ENCODE data around the gene SLC15A3.
"Not testable (repeated sequence)": the region's sequence is repeated elsewhere in the genome, so short reads cannot be mapped to it uniquely, and the experiment has no call there.

SLC15A3 gene

DNA sequence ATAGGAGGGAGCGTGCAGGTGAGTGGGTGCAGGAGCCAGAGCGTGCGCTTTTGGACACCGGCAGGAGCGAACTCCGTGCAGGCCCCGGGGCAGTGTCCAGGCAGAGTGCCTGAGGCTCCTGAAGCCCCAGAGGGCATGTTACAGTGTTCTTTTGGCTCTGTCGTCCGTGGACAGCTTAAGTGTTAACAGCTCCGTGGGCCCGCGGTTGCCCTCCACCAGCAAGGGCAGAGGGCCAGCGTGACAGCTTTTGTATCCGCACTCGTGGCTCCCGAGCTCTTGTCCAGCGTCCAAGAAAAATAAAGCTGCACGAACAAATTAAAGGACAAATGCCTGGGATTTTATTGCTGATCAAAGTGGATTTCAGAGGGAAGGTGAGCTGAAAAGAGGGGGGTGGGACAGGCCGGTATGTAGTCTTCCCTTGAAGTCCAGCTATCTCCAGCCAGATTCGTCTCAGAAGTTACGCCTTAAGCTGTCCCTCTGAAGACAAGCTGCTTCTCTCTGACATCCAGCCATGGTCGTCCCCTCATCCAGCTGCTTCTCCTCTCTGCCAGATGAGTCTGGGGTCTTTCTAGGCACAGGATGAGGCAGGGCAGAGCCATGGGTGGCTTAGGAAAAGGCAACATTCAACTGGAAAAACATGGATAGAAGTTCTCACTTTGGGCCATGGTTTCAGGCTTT is 39.0 kb downstream of the SLC15A3 start:
- Mint-ChIP-seq H3K4me1 (peaks cover 61% of the 10 kb centered on the region), H3K27ac (ENCODE audit: low read depth) (peak overlapping the region; percentile 95), H3K27me3 (no peaks in the 10 kb centered on the region), H3K36me3 (ENCODE audit: insufficient read depth) (peaks cover 13% of the 10 kb centered on the region), H3K9me3 (no peaks in the 10 kb centered on the region), H3K4me3 (peak overlapping the region; percentile 95)
- DNase-seq (ENCODE audit: low spot score in 2 of 2) (no peak), ATAC-seq (replicated peaks; ENCODE audit: extremely low read depth, poor library complexity, severe bottlenecking) (no peak)

DNA sequence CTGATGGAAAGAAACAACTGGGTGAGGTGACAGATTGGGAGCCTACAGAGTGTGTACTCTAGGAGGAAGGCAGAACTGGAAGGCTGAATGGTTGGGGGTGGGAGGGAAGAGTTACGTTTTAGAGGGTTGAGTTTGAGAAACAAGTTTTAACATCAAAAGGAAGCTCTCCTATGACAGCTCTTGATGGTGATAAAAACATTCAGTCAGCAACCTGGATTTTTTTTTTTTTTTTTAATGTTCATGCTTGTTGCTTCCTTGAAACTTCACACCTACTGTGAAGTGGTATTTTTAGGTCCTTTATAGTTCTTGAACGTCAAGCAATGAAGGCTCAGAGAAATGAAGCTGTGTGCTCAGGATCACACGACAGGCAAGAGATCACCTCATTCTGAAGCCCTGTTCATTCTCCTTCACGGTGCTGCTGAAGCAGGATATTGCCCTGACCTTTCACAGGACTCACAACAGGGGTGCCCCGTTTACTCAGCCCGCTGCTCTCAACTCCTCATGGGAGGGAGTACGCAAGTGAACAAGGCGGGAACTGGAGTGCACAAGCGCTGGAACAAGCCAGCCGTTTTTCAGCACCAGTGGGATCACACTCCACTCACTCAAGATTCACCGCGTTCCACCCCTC is 39.6 kb downstream of the SLC15A3 start:
- Mint-ChIP-seq H3K4me1 (peaks cover 66% of the 10 kb centered on the region), H3K36me3 (ENCODE audit: insufficient read depth) (peaks cover 13% of the 10 kb centered on the region)

DNA sequence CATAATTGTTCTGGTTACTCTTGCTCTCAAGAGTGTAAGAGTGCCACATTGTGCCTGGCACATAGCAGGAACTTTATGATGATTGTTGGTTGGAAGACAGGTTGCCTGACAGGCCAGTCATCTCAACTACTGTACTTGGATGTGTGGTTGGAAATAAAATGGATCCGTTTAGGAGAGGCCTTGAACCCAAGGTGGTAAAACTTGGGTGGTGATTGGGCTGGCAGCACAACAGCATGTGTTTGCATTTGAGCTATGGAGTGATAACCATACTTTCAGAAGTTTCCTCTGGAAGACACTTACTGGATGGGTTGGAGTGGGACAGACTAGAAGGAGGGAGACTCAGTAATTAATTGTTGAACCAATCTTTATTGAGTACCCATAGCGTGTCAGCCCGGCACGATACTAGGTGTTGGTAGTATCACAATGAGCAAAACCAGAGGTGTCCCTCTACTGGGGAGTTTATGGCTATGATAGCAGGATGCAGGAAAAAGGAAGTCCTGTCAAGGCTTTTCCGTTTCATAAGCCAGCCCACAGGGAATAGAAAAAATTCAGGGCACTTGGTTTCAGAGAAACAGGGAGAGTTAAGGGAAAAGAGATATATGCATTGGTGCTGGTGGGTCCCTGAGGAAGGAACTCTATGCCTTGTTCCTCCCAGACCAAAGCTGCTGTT is 41.1 kb downstream of the SLC15A3 start:
- Mint-ChIP-seq H3K36me3 (ENCODE audit: insufficient read depth) (peaks cover 19% of the 10 kb centered on the region), H3K4me1 (peaks cover 61% of the 10 kb centered on the region), H3K4me3 (peak overlapping the region; percentile 58), H3K9me3 (no peaks in the 10 kb centered on the region), H3K27ac (ENCODE audit: low read depth) (peak overlapping the region; percentile 89), H3K27me3 (no peaks in the 10 kb centered on the region)
- DNase-seq (ENCODE audit: low spot score in 2 of 2), result no peak
- ATAC-seq (replicated peaks; ENCODE audit: extremely low read depth, poor library complexity, severe bottlenecking), result no peak

More for the DNA sequence above, 39.6 kb downstream of the SLC15A3 start:
- peak overlapping the region; percentile 95 for H3K4me3 Mint-ChIP-seq
- ATAC-seq (replicated peaks; ENCODE audit: extremely low read depth, poor library complexity, severe bottlenecking) (peak; percentile 59), DNase-seq (ENCODE audit: low spot score in 2 of 2) (peak in 1 of 2 donors; percentile 33)
- no peaks in the 10 kb centered on the region for H3K27me3 Mint-ChIP-seq
- H3K9me3 Mint-ChIP-seq, result no peaks in the 10 kb centered on the region
- peak overlapping the region; percentile 89 for H3K27ac Mint-ChIP-seq (ENCODE audit: low read depth)

DNA sequence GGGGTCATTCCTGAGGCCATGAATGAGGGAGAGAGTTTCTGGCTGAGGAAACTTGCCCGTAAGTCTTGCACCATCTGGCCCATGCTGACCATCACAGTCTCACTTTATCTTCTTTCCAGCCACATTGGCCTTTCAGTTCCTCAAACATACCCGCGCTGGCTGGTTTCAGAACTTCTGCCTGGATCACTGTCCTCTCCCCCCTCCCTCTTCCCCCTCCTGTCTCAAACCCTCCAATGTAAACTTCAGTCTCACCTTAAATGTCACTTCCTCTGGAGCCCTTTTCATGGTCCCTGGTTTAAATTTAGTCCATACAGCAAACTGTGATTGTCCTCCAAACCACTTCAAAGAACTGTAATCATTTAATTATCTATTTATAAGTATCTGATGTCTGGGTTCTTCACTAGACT is 41.7 kb downstream of the SLC15A3 start:
- H3K36me3 Mint-ChIP-seq (ENCODE audit: insufficient read depth), result peaks cover 18% of the 10 kb centered on the region
- H3K4me3 Mint-ChIP-seq, result peak overlapping the region; percentile 58
- H3K27ac Mint-ChIP-seq (ENCODE audit: low read depth), result peak overlapping the region; percentile 89
- H3K4me1 Mint-ChIP-seq, result peaks cover 61% of the 10 kb centered on the region
- no peak for ATAC-seq (replicated peaks; ENCODE audit: extremely low read depth, poor library complexity, severe bottlenecking)
- H3K9me3 Mint-ChIP-seq, result no peaks in the 10 kb centered on the region
- DNase-seq (ENCODE audit: low spot score in 2 of 2), result no peak
- no peaks in the 10 kb centered on the region for H3K27me3 Mint-ChIP-seq

DNA sequence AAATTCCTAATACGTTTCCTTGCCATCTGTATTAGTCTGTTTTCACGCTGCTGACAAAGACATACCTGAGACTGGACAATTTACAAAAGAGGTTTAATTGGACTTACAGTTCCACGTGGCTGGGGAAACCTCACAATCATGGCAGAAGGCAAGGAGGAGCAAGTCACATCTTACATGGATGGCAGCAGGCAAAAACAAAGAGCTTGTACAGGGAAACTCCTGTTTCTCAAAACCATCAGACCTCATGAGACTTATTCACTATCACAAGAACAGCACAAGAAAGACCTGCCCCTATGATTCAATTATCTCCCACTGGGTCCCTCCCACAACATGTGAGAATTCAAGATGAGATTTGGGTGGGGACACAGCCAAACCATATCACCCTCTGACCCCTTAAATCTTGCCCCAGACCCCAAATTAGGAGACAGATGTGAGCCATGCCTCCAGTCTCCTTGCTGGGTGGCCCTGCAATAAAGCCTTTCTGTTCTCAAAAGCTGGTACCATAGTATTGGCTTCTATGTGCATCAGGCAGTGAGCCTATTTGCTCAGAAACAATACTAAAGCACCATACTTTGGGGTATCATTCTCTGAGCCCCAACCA is 42.2 kb downstream of the SLC15A3 start:
- peaks cover 61% of the 10 kb centered on the region for H3K4me1 Mint-ChIP-seq
- not testable (repeated sequence) for ATAC-seq (replicated peaks; ENCODE audit: extremely low read depth, poor library complexity, severe bottlenecking)

DNA sequence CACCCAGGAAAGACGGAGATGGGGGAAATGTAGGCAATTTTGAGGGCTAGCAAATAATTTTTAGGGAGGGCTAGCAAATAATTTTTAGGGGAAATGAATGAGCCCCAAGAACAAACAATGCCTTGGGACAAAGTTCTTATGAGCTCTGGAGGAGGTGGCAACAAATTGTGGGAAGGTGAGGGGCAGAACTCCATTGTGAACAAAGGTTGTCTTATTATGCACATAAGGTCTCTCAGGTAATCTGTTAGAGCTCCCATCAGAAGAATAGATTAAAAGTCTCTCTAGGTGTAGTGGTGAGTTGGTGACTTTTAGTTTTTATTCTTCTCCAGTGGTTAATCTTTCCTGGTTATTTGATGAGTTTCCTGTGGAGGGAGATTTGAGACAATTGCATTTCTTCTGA is 43.2 kb downstream of the SLC15A3 start:
- Mint-ChIP-seq H3K27me3 (no peaks in the 10 kb centered on the region), H3K4me1 (peaks cover 62% of the 10 kb centered on the region), H3K36me3 (ENCODE audit: insufficient read depth) (peaks cover 15% of the 10 kb centered on the region), H3K4me3 (no peak overlapping the region), H3K27ac (ENCODE audit: low read depth) (no peak overlapping the region), H3K9me3 (no peaks in the 10 kb centered on the region)
- ATAC-seq (replicated peaks; ENCODE audit: extremely low read depth, poor library complexity, severe bottlenecking), result no peak
- DNase-seq (ENCODE audit: low spot score in 2 of 2), result no peak

More for the DNA sequence above, 42.2 kb downstream of the SLC15A3 start:
- not testable (repeated sequence) for H3K9me3 Mint-ChIP-seq; H3K27ac Mint-ChIP-seq (ENCODE audit: low read depth); DNase-seq (ENCODE audit: low spot score in 2 of 2); H3K4me3 Mint-ChIP-seq; H3K27me3 Mint-ChIP-seq
- peaks cover 17% of the 10 kb centered on the region for H3K36me3 Mint-ChIP-seq (ENCODE audit: insufficient read depth)

DNA sequence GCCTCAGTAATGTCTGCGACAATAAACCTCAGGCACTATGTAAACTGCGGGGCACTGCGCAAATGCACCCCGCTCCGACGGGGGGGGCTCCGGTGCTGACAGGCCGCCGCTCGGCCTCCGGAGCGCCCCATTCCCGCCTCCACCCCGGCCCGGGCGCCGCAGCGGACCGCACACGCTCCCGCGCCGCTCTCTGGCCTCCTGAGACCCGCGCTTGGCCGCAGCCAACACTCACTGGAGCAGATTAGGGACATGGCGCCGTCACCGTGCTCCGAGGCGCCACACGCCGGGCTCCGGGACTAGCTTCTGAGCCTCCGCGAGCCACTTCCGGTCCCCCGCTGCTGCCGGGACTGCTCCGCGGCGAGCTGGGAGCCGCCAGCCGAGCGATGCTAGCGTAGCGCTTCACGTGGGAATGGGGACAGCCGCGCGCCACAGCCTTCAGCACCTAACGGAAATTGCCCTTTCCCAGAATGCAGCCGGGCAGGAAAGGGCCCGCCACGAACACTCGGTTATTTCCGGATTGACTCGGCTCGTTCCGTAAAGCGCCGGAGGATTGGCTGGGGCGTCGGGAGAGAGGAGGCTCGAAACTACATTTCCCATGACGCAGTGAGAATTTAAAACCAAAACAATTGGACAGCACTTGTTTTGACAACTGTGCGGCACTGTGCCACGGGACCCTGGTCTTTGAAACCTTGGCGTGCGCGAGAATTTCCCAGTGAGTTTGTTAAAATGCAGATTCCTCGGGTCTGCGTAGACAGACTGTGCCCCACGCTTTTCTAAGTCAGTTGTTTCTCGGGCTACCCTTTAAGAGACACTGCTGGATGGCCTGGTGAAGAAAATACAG is 45.6 kb downstream of the SLC15A3 start, which contains the start of gene PRPF19:
PRPF19 (minus strand) TSS at position 454 of the 841 bp plus-strand sequence; CDS start at position 251, 203 bp downstream.
- H3K4me1 Mint-ChIP-seq, result peaks cover 50% of the 10 kb centered on the region
- peak within 1 kb of the TSS; percentile 91 for H3K27ac Mint-ChIP-seq (ENCODE audit: low read depth)
- H3K27me3 Mint-ChIP-seq, result no peaks in the 10 kb centered on the region
- DNase-seq (ENCODE audit: low spot score in 2 of 2) (peak; percentile 99 to 100), ATAC-seq (replicated peaks; ENCODE audit: extremely low read depth, poor library complexity, severe bottlenecking) (peak; percentile 91)
- H3K36me3 Mint-ChIP-seq (ENCODE audit: insufficient read depth), result peaks cover 18% of the 10 kb centered on the region
- H3K9me3 Mint-ChIP-seq, result no peaks in the 10 kb centered on the region
- H3K4me3 Mint-ChIP-seq, result peak within 1 kb of the TSS; percentile 92

DNA sequence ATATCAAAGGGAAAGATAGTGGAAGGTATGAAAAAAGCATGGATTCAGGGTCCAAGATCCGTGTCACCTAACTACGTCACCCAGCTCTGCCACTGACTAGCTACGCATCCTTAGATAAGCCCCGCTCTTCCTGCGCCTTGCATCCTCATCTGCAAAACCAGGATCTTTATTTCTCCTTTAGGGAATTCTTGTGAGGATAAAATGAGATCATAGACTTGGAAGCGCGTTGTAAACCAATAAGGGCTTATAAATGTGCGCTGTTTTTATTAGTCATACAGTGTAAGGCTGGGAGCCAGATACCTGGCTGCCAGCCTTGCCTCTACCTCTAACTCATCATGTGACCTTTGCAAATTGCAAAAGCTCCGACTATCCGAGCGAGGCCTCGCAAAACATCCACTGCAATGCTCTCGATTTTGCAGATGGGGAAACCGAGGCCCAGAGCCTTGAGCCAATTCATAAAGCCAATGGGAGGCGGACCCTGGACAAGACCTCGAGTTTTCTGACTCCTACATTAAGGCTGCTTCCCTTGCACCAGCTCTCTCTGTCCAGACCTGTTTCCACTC is 46.3 kb downstream of the SLC15A3 start:
- H3K27me3 Mint-ChIP-seq, result no peaks in the 10 kb centered on the region
- H3K27ac Mint-ChIP-seq (ENCODE audit: low read depth), result peak overlapping the region; percentile 91
- H3K36me3 Mint-ChIP-seq (ENCODE audit: insufficient read depth), result peaks cover 23% of the 10 kb centered on the region
- no peaks in the 10 kb centered on the region for H3K9me3 Mint-ChIP-seq
- DNase-seq (ENCODE audit: low spot score in 2 of 2), result no peak
- ATAC-seq (replicated peaks; ENCODE audit: extremely low read depth, poor library complexity, severe bottlenecking), result no peak
- H3K4me1 Mint-ChIP-seq, result peaks cover 44% of the 10 kb centered on the region
- H3K4me3 Mint-ChIP-seq, result peak overlapping the region; percentile 92

DNA sequence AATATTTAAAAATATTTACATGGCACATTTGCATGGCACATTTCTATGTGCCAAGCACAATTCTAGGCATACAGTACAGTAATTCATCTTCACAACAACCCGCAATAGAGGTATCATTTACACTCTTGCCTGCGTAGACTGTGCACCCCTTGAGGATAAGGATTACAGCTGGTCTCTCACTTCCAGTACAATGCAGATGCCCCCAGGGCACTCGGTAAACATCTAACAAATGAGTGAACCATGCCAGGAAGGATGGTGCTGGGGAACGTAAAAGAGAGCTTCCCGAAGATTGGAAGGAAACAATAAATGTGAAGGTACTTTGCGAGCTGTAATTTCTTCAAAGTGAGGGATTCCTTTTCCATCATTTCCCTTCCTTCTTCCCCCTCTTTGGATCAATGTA is 46.9 kb downstream of the SLC15A3 start:
- peak overlapping the region; percentile 92 for H3K4me3 Mint-ChIP-seq
- H3K9me3 Mint-ChIP-seq, result no peaks in the 10 kb centered on the region
- H3K27ac Mint-ChIP-seq (ENCODE audit: low read depth), result peak overlapping the region; percentile 91
- ATAC-seq (replicated peaks; ENCODE audit: extremely low read depth, poor library complexity, severe bottlenecking) (no peak), DNase-seq (ENCODE audit: low spot score in 2 of 2) (no peak)
- H3K4me1 Mint-ChIP-seq, result peaks cover 38% of the 10 kb centered on the region
- no peaks in the 10 kb centered on the region for H3K27me3 Mint-ChIP-seq
- H3K36me3 Mint-ChIP-seq (ENCODE audit: insufficient read depth), result peaks cover 29% of the 10 kb centered on the region

DNA sequence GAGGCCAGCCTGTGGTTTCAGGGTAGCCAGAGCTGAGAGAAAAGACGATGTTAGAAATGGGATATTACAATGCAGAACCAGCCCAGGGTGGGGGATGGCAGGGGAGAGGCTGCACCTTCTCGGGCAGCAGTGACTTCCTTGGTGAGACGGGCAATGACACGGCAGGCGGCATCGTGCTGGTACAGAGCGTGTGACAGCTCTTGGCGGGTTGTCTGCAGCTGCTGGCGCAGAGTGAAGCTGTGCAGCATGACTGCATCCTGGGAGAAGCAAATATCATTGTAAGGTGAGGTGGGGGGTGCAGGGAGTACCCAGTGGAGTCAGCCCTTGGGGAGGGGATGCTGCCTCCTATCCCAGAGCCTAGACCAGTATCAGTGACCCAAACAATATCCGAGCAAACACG is 49.4 kb downstream of the SLC15A3 start:
- peaks cover 35% of the 10 kb centered on the region for H3K4me1 Mint-ChIP-seq
- peak overlapping the region; percentile 30 for H3K27ac Mint-ChIP-seq (ENCODE audit: low read depth)
- H3K36me3 Mint-ChIP-seq (ENCODE audit: insufficient read depth), result peaks cover 47% of the 10 kb centered on the region
- no peak for ATAC-seq (replicated peaks; ENCODE audit: extremely low read depth, poor library complexity, severe bottlenecking)
- no peak for DNase-seq (ENCODE audit: low spot score in 2 of 2)
- no peaks in the 10 kb centered on the region for H3K9me3 Mint-ChIP-seq
- H3K4me3 Mint-ChIP-seq, result no peak overlapping the region
- no peaks in the 10 kb centered on the region for H3K27me3 Mint-ChIP-seq

DNA sequence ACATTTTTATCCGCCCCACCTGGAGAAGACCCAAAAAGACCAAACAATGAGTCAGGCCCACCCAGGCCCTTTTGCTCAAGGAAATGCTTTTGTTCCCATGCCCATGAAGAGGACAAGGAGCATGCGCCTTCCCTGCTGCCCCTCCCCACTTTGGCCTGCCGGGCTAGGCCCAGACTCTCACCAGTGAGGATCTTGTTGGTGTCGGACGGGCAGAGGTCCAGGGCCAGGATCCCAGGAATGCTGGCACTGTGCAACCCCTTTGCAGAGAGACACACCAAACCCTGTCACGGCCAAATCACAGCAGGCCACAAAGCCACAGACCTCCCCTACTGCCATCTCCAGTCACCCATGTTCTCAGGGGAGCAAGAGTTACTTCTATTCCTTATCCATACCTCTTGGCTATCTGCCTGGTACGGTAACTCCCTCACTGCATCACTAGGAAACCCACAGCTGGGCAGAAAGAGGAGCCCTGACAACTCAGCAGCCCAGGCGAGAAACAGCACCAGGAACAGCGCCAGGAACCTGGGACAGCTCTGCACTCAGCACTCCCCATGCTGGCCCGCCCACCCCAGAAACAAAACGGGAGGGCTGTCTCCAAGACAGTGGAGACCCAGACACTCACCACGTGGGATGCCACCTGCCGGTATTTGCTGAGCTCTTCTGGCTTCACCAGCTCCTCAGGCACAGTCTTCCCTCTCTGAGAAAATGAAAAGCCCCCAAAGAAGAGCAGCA is 51.1 kb downstream of the SLC15A3 start:
- Mint-ChIP-seq H3K36me3 (ENCODE audit: insufficient read depth) (peaks cover 54% of the 10 kb centered on the region), H3K9me3 (no peaks in the 10 kb centered on the region), H3K4me1 (peaks cover 23% of the 10 kb centered on the region), H3K27ac (ENCODE audit: low read depth) (no peak overlapping the region), H3K4me3 (no peak overlapping the region), H3K27me3 (no peaks in the 10 kb centered on the region)
- DNase-seq (ENCODE audit: low spot score in 2 of 2) (no peak), ATAC-seq (replicated peaks; ENCODE audit: extremely low read depth, poor library complexity, severe bottlenecking) (no peak)
